ENCODE measurements around the gene CSMD2. TPM values are rescaled to one million over a fixed set of nuclear protein-coding genes. Genes with fewer than 3 reads are reported as not detected.

CSMD2 gene
- total RNA-seq, 2 experiments from 2014 or later, result not detected

- CTCF ChIA-PET, result interaction anchor here (0.7 kb wide), 1 partner anchor 12 kb away, joined by 3 read pairs; no protein-coding TSS in a partner anchor
- no peak overlapping the region for H3K4me3 Mint-ChIP-seq
Observed at GRCh38 chr1:33899746-33900145, 265.3 kb downstream of the CSMD2 start.

GRCh38 chr1:33898881-33899280 lies 266.1 kb downstream of the CSMD2 start:
- H3K36me3 ChIP-seq (ENCODE audit: insufficient read depth, low read length), result no peaks in the 10 kb centered on the region

More at GRCh38 chr1:33899746-33900145, 265.3 kb downstream of the CSMD2 start:
- Histone ChIP-seq H3K9me3 (ENCODE audit: control insufficient read depth in 1 of 2, insufficient read depth in 1 of 2, low read length in 2 of 2) (no peaks in the 10 kb centered on the region), H3K36me3 (ENCODE audit: insufficient read depth, low read length) (no peaks in the 10 kb centered on the region), H3K27me3 (ENCODE audit: control insufficient read depth in 1 of 2, insufficient read depth in 2 of 2, low read length in 2 of 2) (peaks cover 10 to 12% of the 10 kb centered on the region in 2 experiments), H3K4me1 (ENCODE audit: insufficient read depth, low read length) (no peaks in the 10 kb centered on the region), H3K4me3 (ENCODE audit: low read length) (no peak overlapping the region), H3K27ac (ENCODE audit: low read depth in 1 of 2, low read length in 2 of 2) (no peak overlapping the region)
- Mint-ChIP-seq H3K36me3 (ENCODE audit: low read depth) (no peaks in the 10 kb centered on the region), H3K27me3 (peaks cover 32% of the 10 kb centered on the region), H3K27ac (no peak overlapping the region), H3K9me3 (no peaks in the 10 kb centered on the region), H3K4me1 (ENCODE audit: low read depth) (no peaks in the 10 kb centered on the region)
- POLR2A ChIA-PET, result no interaction called here
- ATAC-seq (ENCODE audit: poor library complexity), result no peak
- no peak for DNase-seq
- intact Hi-C loops (cut with DNase I, micrococcal nuclease), result no loop called here
- no peak for TF ChIP-seq CTCF (IDR thresholded peaks at IDR 0.05)

GRCh38 chr1:33898406-33898805 lies 266.6 kb downstream of the CSMD2 start:
- Histone ChIP-seq H3K36me3 (ENCODE audit: insufficient read depth, low read length) (no peaks in the 10 kb centered on the region), H3K27me3 (ENCODE audit: control insufficient read depth in 1 of 2, insufficient read depth in 2 of 2, low read length in 2 of 2) (peaks cover 8 to 12% of the 10 kb centered on the region in 2 experiments), H3K27ac (ENCODE audit: low read depth in 1 of 2, low read length in 2 of 2) (no peak overlapping the region), H3K4me3 (ENCODE audit: low read length) (no peak overlapping the region), H3K9me3 (ENCODE audit: control insufficient read depth in 1 of 2, insufficient read depth in 1 of 2, low read length in 2 of 2) (no peaks in the 10 kb centered on the region), H3K4me1 (ENCODE audit: insufficient read depth, low read length) (no peaks in the 10 kb centered on the region)
- POLR2A ChIA-PET, result no interaction called here
- intact Hi-C loops (cut with DNase I, micrococcal nuclease), result no loop called here
- ATAC-seq (ENCODE audit: poor library complexity) (no peak), DNase-seq (no peak)
- no peak for TF ChIP-seq CTCF (IDR thresholded peaks at IDR 0.05)
- Mint-ChIP-seq H3K4me1 (ENCODE audit: low read depth) (no peaks in the 10 kb centered on the region), H3K27ac (no peak overlapping the region), H3K36me3 (ENCODE audit: low read depth) (no peaks in the 10 kb centered on the region), H3K9me3 (no peaks in the 10 kb centered on the region), H3K4me3 (no peak overlapping the region), H3K27me3 (peaks cover 26% of the 10 kb centered on the region)
- CTCF ChIA-PET, result no interaction called here

More at GRCh38 chr1:33898881-33899280, 266.1 kb downstream of the CSMD2 start:
- ChIA-PET CTCF (no interaction called here), POLR2A (no interaction called here)
- Histone ChIP-seq H3K9me3 (ENCODE audit: control insufficient read depth in 1 of 2, insufficient read depth in 1 of 2, low read length in 2 of 2) (no peaks in the 10 kb centered on the region), H3K4me3 (ENCODE audit: low read length) (no peak overlapping the region), H3K27ac (ENCODE audit: low read depth in 1 of 2, low read length in 2 of 2) (no peak overlapping the region), H3K4me1 (ENCODE audit: insufficient read depth, low read length) (no peaks in the 10 kb centered on the region), H3K27me3 (ENCODE audit: control insufficient read depth in 1 of 2, insufficient read depth in 2 of 2, low read length in 2 of 2) (peaks cover 9 to 12% of the 10 kb centered on the region in 2 experiments)
- DNase-seq, result no peak
- ATAC-seq (ENCODE audit: poor library complexity), result no peak
- Mint-ChIP-seq H3K27ac (no peak overlapping the region), H3K4me1 (ENCODE audit: low read depth) (no peaks in the 10 kb centered on the region), H3K4me3 (no peak overlapping the region), H3K27me3 (peaks cover 31% of the 10 kb centered on the region), H3K9me3 (no peaks in the 10 kb centered on the region), H3K36me3 (ENCODE audit: low read depth) (no peaks in the 10 kb centered on the region)
- intact Hi-C loops (cut with DNase I, micrococcal nuclease), result no loop called here
- TF ChIP-seq CTCF (IDR thresholded peaks at IDR 0.05), result no peak

All from CD4-positive, alpha-beta T cell (primary cell).